SU-DHL-6 (cell line): ENCODE measurements around the gene FKBP10.

Experiments used
- H2AFZ ChIP-seq: fragments of 200-600 bp; sonication (generic); 2 replicates; pipeline ENCODE4 v1.6.1; 2014; ENCODE audit warnings: low read depth, mild to moderate bottlenecking, moderate library complexity, mixed read lengths, antibody characterized with exemption, low read length; ENCODE audit not compliant: severe bottlenecking
- H3F3A ChIP-seq: fragments of 200-600 bp; shearing (Covaris generic); 2 replicates; pipeline ENCODE4 v1.6.0; 2016; ENCODE audit warnings: antibody characterized with exemption, mild to moderate bottlenecking; ENCODE audit not compliant: insufficient read depth
- H3K27ac ChIP-seq: fragments of 200-600 bp; sonication (generic); 2 replicates; pipeline ENCODE4 v1.5.1; 2016; ENCODE audit warnings: low read depth, mild to moderate bottlenecking, low read length, moderate library complexity, mixed read lengths
- H3K27me3 ChIP-seq: fragments of 200-600 bp; sonication (generic), shearing (Covaris generic); 2 replicates; pipeline ENCODE4 v1.6.0; 2014; ENCODE audit warnings: mild to moderate bottlenecking, low read length
- H3K36me3 ChIP-seq: fragments of 200-600 bp; sonication (generic); 2 replicates; pipeline ENCODE4 v1.6.1; 2014; ENCODE audit warnings: mild to moderate bottlenecking, low read length, mixed read lengths
- H3K4me2 ChIP-seq: fragments of 300-600, 200-600 bp; shearing (Covaris generic), sonication (generic); 2 replicates; pipeline ENCODE4 v1.6.0; 2014; ENCODE audit warnings: low read length, low read depth, mild to moderate bottlenecking; ENCODE audit not compliant: poor library complexity, severe bottlenecking
- H3K4me3 ChIP-seq: fragments of 200-600 bp; sonication (generic); 2 replicates; pipeline ENCODE4 v1.5.1; 2014; ENCODE audit warnings: antibody characterized with exemption, low read length, mild to moderate bottlenecking, mixed read lengths; ENCODE audit not compliant: insufficient read depth, poor library complexity, severe bottlenecking
- H3K79me2 ChIP-seq: fragments of 200-600 bp; sonication (generic); 2 replicates; pipeline ENCODE4 v1.6.1; 2014; ENCODE audit warnings: mild to moderate bottlenecking, low read length, moderate library complexity; ENCODE audit not compliant: insufficient read depth
- H3K9ac ChIP-seq: fragments of 200-600 bp; sonication (generic); 2 replicates; pipeline ENCODE4 v1.7.0; 2014; ENCODE audit warnings: mild to moderate bottlenecking, low read length
- H3K9me2 ChIP-seq: fragments of 200-600 bp; sonication (generic); replicated peaks from 2 replicates; pipeline ENCODE4 v1.6.1; 2014; ENCODE audit warnings: low read length; ENCODE audit not compliant: insufficient read depth
- H3K9me3 ChIP-seq: fragments of 200-600 bp; sonication (generic); 2 replicates; pipeline ENCODE4 v1.6.1; 2014; ENCODE audit warnings: low read length, mixed read lengths; ENCODE audit not compliant: insufficient read depth
- H4K20me1 ChIP-seq: fragments of 200-600 bp; sonication (generic); 2 replicates; pipeline ENCODE4 v1.6.1; 2014; ENCODE audit warnings: low read depth, mild to moderate bottlenecking, antibody characterized with exemption, low read length, moderate library complexity, mixed read lengths
- EZH2phosphoT487 ChIP-seq: fragments of 200-600 bp; sonication (generic), shearing (Covaris generic); conservative IDR thresholded peaks from 2 replicates; pipeline ENCODE4 v1.6.1; 2018; ENCODE audit warnings: mild to moderate bottlenecking, antibody characterized with exemption, low read length, moderate library complexity, mixed read lengths
- TF ChIP-seq, protein P1 (sequence below): fragments of 200-600 bp; sonication (generic); IDR thresholded peaks from one replicate; pipeline ENCODE4 v1.5.1; 2017; ENCODE audit warnings: antibody characterized with exemption, mild to moderate bottlenecking, low read length, moderate library complexity; ENCODE audit not compliant: insufficient read depth, poor library complexity, severe bottlenecking

FKBP10 gene

GRCh38 chr17:41797377-41797776 lies 15.4 kb upstream of the FKBP10 start:
- TF ChIP-seq EZH2phosphoT487, result no peak
- no peak overlapping the region for H3K27ac ChIP-seq
- H4K20me1 ChIP-seq, result no peaks in the 10 kb centered on the region
- no peaks in the 10 kb centered on the region for H3K79me2 ChIP-seq
- no peak overlapping the region for H3K4me3 ChIP-seq
- no peak overlapping the region for H2AFZ ChIP-seq
- H3F3A ChIP-seq, result no peaks in the 10 kb centered on the region
- no peaks in the 10 kb centered on the region for H3K36me3 ChIP-seq
- no peak overlapping the region for H3K4me2 ChIP-seq
- no peaks in the 10 kb centered on the region for H3K27me3 ChIP-seq
- no peaks in the 10 kb centered on the region for H3K9me3 ChIP-seq
- no peak overlapping the region for H3K9ac ChIP-seq
- no peaks in the 10 kb centered on the region for H3K9me2 ChIP-seq

GRCh38 chr17:41799366-41799765 lies 13.4 kb upstream of the FKBP10 start:
- no peaks in the 10 kb centered on the region for H3F3A ChIP-seq
- no peaks in the 10 kb centered on the region for H3K9me2 ChIP-seq
- H3K9ac ChIP-seq, result no peak overlapping the region
- H4K20me1 ChIP-seq, result no peaks in the 10 kb centered on the region
- H3K27ac ChIP-seq, result no peak overlapping the region
- TF ChIP-seq EZH2phosphoT487, result no peak
- TF ChIP-seq, protein P1, sequence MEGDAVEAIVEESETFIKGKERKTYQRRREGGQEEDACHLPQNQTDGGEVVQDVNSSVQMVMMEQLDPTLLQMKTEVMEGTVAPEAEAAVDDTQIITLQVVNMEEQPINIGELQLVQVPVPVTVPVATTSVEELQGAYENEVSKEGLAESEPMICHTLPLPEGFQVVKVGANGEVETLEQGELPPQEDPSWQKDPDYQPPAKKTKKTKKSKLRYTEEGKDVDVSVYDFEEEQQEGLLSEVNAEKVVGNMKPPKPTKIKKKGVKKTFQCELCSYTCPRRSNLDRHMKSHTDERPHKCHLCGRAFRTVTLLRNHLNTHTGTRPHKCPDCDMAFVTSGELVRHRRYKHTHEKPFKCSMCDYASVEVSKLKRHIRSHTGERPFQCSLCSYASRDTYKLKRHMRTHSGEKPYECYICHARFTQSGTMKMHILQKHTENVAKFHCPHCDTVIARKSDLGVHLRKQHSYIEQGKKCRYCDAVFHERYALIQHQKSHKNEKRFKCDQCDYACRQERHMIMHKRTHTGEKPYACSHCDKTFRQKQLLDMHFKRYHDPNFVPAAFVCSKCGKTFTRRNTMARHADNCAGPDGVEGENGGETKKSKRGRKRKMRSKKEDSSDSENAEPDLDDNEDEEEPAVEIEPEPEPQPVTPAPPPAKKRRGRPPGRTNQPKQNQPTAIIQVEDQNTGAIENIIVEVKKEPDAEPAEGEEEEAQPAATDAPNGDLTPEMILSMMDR, result no peak
- no peak overlapping the region for H3K4me2 ChIP-seq
- no peaks in the 10 kb centered on the region for H3K9me3 ChIP-seq
- H2AFZ ChIP-seq, result no peak overlapping the region
- no peak overlapping the region for H3K4me3 ChIP-seq
- no peaks in the 10 kb centered on the region for H3K27me3 ChIP-seq
- no peaks in the 10 kb centered on the region for H3K36me3 ChIP-seq
- H3K79me2 ChIP-seq, result no peaks in the 10 kb centered on the region

- no peaks in the 10 kb centered on the region for H3K79me2 ChIP-seq
- no peak overlapping the region for H3K4me3 ChIP-seq
- H3K27me3 ChIP-seq, result no peaks in the 10 kb centered on the region
- H4K20me1 ChIP-seq, result no peaks in the 10 kb centered on the region
- no peaks in the 10 kb centered on the region for H3K36me3 ChIP-seq
- no peak for TF ChIP-seq EZH2phosphoT487
- TF ChIP-seq, protein P1, result no peak
- no peak overlapping the region for H2AFZ ChIP-seq
- no peaks in the 10 kb centered on the region for H3F3A ChIP-seq
- H3K9me2 ChIP-seq, result no peaks in the 10 kb centered on the region
- H3K27ac ChIP-seq, result no peak overlapping the region
- no peak overlapping the region for H3K4me2 ChIP-seq
- no peaks in the 10 kb centered on the region for H3K9me3 ChIP-seq
- no peak overlapping the region for H3K9ac ChIP-seq
Observed at GRCh38 chr17:41800601-41801373, 12.0 kb upstream of the FKBP10 start.
